ENCODE measurements around the gene ATG4B.

ATG4B gene

GRCh38 chr2:241672243-241673188, 35.0 kb downstream of the ATG4B start:
- no peak overlapping the region for H3K4me3 ChIP-seq (ENCODE audit: control insufficient read depth, low read depth, low read length)
- TF ChIP-seq CTCF (conservative IDR thresholded peaks at IDR 0.05; ENCODE audit: control insufficient read depth, insufficient read depth, low read depth, low read length) = no peak
- no peak for DNase-seq (ENCODE audit: low read depth)

- no peak overlapping the region for H3K4me3 ChIP-seq (ENCODE audit: control insufficient read depth, low read depth, low read length)
- TF ChIP-seq CTCF (conservative IDR thresholded peaks at IDR 0.05; ENCODE audit: control insufficient read depth, insufficient read depth, low read depth, low read length) = no peak
- no peak for DNase-seq (ENCODE audit: low read depth)
These were observed 35.7 kb downstream of the ATG4B start for GRCh38 chr2:241673189-241673663.

- no peak for DNase-seq (ENCODE audit: low read depth)
- TF ChIP-seq CTCF (conservative IDR thresholded peaks at IDR 0.05; ENCODE audit: control insufficient read depth, insufficient read depth, low read depth, low read length) = no peak
- no peak overlapping the region for H3K4me3 ChIP-seq (ENCODE audit: control insufficient read depth, low read depth, low read length)
These were observed 36.6 kb downstream of the ATG4B start for GRCh38 chr2:241673797-241674725.

- H3K4me3 ChIP-seq (ENCODE audit: control insufficient read depth, low read depth, low read length) = no peak overlapping the region
- TF ChIP-seq CTCF (conservative IDR thresholded peaks at IDR 0.05; ENCODE audit: control insufficient read depth, insufficient read depth, low read depth, low read length) = peak; percentile 16
- DNase-seq (ENCODE audit: low read depth) = no peak
These were observed 38.4 kb downstream of the ATG4B start for GRCh38 chr2:241675885-241676284.

GRCh38 chr2:241676665-241677064, 39.2 kb downstream of the ATG4B start:
- no peak for DNase-seq (ENCODE audit: low read depth)
- no peak overlapping the region for H3K4me3 ChIP-seq (ENCODE audit: control insufficient read depth, low read depth, low read length)
- TF ChIP-seq CTCF (conservative IDR thresholded peaks at IDR 0.05; ENCODE audit: control insufficient read depth, insufficient read depth, low read depth, low read length) = no peak

- no peak overlapping the region for H3K4me3 ChIP-seq (ENCODE audit: control insufficient read depth, low read depth, low read length)
- no peak for TF ChIP-seq CTCF (conservative IDR thresholded peaks at IDR 0.05; ENCODE audit: control insufficient read depth, insufficient read depth, low read depth, low read length)
These were observed 39.9 kb downstream of the ATG4B start for GRCh38 chr2:241677392-241677791.

More at GRCh38 chr2:241677392-241677791, 39.9 kb downstream of the ATG4B start:
- no peak for DNase-seq (ENCODE audit: low read depth)
